Ovary (tissue), 3 donors: ENCODE results near the gene STAP2.

Experiments used
- CTCF ChIP-seq, 3 donors: fragments of 450-650 bp in 2 of 3; fragments of 200-600 bp in 1 of 3; IDR thresholded peaks; one replicate each; pipeline versions ENCODE4 v1.5.1 to v1.8.0; 2016 to 2022; ENCODE audit warnings: antibody characterized with exemption in 3 of 3, mild to moderate bottlenecking in 1 of 3
- EP300 ChIP-seq: sonication (generic); formaldehyde crosslinking; IDR thresholded peaks from one replicate; pipeline ENCODE4 v1.6.1; 2017; ENCODE audit warnings: antibody characterized with exemption
- POLR2A ChIP-seq: fragments of 450-650 bp; IDR thresholded peaks from one replicate; pipeline ENCODE4 v1.6.1; 2017; ENCODE audit warnings: antibody characterized with exemption, mild to moderate bottlenecking, moderate library complexity
- donor health status: DM: no; HTN: no; CAD: no.

GRCh38 chr19:4350726-4351125, 12.1 kb upstream of the STAP2 start:
- TF ChIP-seq CTCF (IDR thresholded peaks at IDR 0.05) (no peak), POLR2A (no peak), EP300 (no peak)
